GM18502 (cell line): ENCODE measurements around the gene TNRC6A.
"Not testable (repeated sequence)": the region's sequence is repeated elsewhere in the genome, so short reads cannot be mapped to it uniquely, and the experiment has no call there.

Experiments used
- ATAC-seq: cut with Tn5 transposase; IDR thresholded peaks from one replicate; pipeline ENCODE4 v1.9.1; 2021; ENCODE audit warnings: mild to moderate bottlenecking; ENCODE audit not compliant: unreplicated experiment, poor library complexity

TNRC6A gene

GRCh38 chr16:24839347-24839972 is 110.0 kb downstream of the TNRC6A start:
- ATAC-seq: no peak

GRCh38 chr16:24841291-24841690 is 111.8 kb downstream of the TNRC6A start:
- no peak for ATAC-seq

- no peak for ATAC-seq
Measured at GRCh38 chr16:24844101-24845030, 114.9 kb downstream of the TNRC6A start.

DNA sequence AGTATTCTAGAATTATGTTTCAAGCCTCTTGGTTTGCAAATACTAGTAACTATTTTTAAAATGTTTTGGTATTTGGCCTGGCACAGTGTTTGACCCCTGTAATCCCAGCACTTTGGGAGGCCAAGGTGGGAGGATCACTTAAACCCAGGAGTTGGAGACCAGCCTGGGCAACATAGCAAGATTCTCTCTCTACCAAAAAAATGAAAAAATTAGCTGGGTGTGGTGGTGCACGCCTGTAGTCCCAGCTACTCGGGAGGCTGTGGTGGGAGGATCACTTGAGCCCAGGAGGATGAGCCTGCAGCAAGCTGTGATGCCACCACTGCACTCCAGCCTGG is 115.5 kb downstream of the TNRC6A start:
- ATAC-seq: not testable (repeated sequence)

DNA sequence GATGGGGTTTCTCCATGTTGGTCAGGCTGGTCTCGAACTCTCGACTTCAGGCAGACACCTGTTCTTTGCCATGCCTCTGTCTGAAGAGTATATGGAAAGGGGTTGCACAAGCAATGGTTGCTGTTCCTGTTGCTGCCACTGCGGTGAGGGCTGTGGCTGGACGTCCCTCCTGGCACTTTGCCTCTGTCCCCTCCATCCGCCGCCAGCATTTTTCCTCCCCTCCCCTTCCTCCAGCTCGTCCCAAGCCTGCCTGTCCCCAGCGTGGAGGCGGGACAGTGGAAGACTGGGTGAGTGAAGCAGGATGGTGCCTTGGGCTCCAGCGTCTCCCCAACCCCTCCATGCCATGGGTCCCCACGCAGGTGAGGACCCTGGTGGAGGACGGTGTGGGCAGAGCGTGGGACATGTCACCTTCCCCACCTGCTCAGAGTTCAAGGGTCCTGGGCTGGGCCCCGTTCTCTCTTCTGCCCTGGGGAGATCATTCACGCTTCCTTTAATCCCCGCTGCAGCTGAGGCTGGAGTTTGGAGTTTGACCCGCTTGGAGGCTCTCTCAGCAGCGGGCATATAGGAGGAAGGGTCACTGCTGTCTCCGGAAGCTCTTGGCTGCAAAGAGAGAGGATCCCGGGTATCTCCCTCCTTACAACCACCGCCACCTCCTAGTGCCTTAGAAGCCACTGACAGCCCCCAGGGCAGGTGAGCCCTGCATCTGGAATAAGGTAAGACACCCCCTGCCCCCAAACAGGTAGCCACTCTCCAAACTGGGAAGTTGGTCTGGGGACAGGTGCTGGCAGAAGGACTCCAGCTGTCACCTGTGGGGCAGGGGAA is 116.5 kb downstream of the TNRC6A start, which contains the start of gene SLC5A11:
SLC5A11 (plus strand) TSS at position 238 of the 822 bp plus-strand sequence. CDS start 12,681 bp downstream, outside the sequence.
- ATAC-seq: no peak

- no peak for ATAC-seq
Measured at GRCh38 chr16:24846548-24847357, 117.3 kb downstream of the TNRC6A start.

GRCh38 chr16:24847358-24847664 is 117.9 kb downstream of the TNRC6A start:
- ATAC-seq: no peak

DNA sequence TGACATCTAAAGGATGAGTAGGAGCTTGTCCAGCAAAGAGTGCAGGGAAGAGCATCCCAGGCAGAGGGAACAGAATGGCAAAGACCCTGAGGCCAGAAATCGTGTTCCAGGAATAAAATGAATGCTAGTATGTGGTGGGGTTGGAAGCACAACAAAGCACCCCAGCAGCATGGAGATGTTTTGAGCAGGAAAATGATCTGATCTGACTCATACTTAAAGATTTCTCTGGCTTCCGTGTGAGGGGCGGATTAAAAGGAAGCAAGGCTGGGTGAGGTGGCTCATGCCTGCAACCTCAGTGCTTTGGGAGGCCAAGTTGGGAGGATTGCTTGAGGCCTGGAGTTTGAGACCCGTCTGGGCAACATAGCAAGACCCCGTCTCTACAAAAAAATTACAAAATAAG is 118.6 kb downstream of the TNRC6A start:
- ATAC-seq: no peak

- ATAC-seq: no peak
Measured at GRCh38 chr16:24849641-24850040, 120.2 kb downstream of the TNRC6A start.

GRCh38 chr16:24850289-24850938 is 121.0 kb downstream of the TNRC6A start:
- no peak for ATAC-seq

DNA sequence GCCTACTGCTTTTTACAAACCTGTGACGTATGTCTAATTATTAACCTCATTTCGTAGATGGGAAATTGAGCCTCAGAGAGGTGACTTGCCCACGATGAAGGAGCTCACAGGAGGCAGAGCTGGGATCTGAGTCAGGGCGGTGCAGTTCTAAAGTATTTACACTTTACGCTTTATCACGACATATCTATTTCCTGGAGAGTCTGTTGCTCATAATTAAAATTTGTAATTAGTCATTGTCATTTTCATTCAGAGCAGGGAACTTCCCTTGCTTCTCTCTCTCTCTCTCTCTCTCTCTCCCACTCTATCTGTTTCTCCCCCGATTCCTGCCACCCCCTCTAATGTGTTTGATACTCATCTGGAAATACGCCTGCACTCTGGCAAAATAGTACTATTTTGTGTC is 122.2 kb downstream of the TNRC6A start:
- ATAC-seq: no peak

GRCh38 chr16:24852281-24852721 is 122.8 kb downstream of the TNRC6A start:
- no peak for ATAC-seq

DNA sequence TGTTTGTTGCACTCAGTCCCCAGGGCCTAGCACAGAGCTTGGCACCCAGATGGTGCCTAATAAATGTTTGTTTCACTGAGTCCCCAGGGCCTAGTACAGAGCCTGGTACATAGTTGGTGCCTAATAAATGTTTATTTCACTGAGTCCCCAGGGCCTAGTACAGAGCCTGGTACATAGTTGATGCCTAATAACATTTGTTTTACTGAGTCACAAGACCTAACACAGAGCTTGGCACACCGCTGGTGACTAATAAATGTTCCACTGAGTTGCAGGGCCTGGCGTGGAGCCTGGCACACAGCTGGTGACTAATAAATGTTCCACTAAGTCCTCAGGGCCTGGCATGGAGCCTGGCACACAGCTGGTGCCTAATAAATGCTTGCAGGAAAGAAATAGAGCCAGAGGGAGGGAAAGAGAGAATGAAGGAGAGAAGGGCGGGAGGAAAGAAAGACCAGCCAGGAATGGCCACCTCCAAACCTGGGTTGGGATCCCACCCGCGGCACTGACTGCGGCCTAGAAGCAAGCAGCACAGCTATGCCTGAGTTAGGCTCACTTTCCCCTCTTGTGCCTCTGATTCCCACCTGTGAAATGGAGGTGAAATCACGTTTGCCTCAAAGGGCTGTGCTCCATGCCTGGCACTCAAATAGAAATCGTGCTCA is 123.8 kb downstream of the TNRC6A start:
- no peak for ATAC-seq

GRCh38 chr16:24853830-24854229 is 124.4 kb downstream of the TNRC6A start:
- no peak for ATAC-seq

DNA sequence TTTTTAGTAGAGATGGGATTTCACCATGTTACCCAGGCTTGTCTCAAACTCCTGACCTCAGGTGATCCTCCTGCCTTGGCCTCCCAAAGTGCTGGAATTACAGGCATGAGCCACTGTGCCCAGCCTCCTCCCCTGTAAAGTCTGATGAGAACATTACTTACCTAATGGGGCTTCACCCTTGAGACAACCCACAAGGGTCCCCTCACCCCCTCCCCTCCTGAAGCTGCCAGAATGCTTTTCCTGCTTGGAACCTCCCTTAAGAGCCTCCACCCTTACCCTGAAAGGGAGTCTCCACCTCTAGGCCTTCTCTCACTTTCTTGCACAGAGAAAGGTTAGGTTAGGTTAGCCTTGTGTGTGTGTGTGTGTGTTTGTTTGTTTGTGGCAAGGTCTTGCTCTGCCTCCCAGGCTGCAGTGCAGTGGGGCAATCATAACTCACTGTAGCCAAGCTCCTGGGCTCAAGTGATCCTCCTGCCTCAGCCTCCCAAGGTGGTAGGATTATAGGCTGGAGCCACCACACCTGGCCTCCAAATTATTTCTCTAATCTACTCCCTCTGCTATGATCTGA is 125.2 kb downstream of the TNRC6A start:
- ATAC-seq: no peak

- ATAC-seq: no peak
Measured at GRCh38 chr16:24855678-24856077, 126.2 kb downstream of the TNRC6A start.

GRCh38 chr16:24856871-24857270 is 127.4 kb downstream of the TNRC6A start:
- ATAC-seq: not testable (repeated sequence)

- ATAC-seq: no peak
Measured at GRCh38 chr16:24858219-24859041, 129.0 kb downstream of the TNRC6A start.
